ENCODE results near the gene BACH2. TPM values are rescaled to one million over a fixed set of nuclear protein-coding genes. Genes with fewer than 3 reads are reported as not detected.

The BACH2 gene
- total and polyA plus RNA-seq, 2 experiments from 2014 or later, result 1.6 to 5.7 TPM

- TF ChIP-seq ETS1 (IDR thresholded peaks at IDR 0.05), result no peak
- TF ChIP-seq STAT1 (IDR thresholded peaks at IDR 0.05; ENCODE audit: unreplicated experiment), result no peak
- no peak for TF ChIP-seq REST (IDR thresholded peaks at IDR 0.05; ENCODE audit: unreplicated experiment)
- TF ChIP-seq CTCF (conservative IDR thresholded peaks at IDR 0.05; ENCODE audit: low read depth in 2 of 2), result no peak
- TF ChIP-seq EZH2 (IDR thresholded peaks at IDR 0.05; ENCODE audit: low read depth, unreplicated experiment), result no peak
Measured at GRCh38 chr6:90272895-90273294, 23.7 kb downstream of the BACH2 start (continued).

GRCh38 chr6:90271831-90272230, 24.8 kb downstream of the BACH2 start:
- Mint-ChIP-seq H3K36me3 (ENCODE audit: low read depth) (peaks cover 7% of the 10 kb centered on the region; the same call in 1 of the 3 replicates), H3K4me3 (no peak overlapping the region), H3K27me3 (ENCODE audit: insufficient read depth, low read depth, poor library complexity) (peaks cover 1% of the 10 kb centered on the region), H3K27ac (no peak overlapping the region), H3K4me1 (no peaks in the 10 kb centered on the region; the same call in 1 of the 3 replicates), H3K9me3 (no peaks in the 10 kb centered on the region)
- Histone ChIP-seq H4K20me1 (replicated peaks; ENCODE audit: insufficient read depth) (no peaks in the 10 kb centered on the region), H2AFZ (no peak overlapping the region), H3K9me2 (ENCODE audit: insufficient read depth) (no peaks in the 10 kb centered on the region; the same call in 1 of the 2 replicates), H3K4me1 (ENCODE audit: insufficient read depth) (no peaks in the 10 kb centered on the region), H3K79me2 (replicated peaks; ENCODE audit: insufficient read depth) (no peaks in the 10 kb centered on the region), H3K4me2 (no peak overlapping the region), H3F3A (replicated peaks; ENCODE audit: low read depth) (no peaks in the 10 kb centered on the region), H3K27me3 (ENCODE audit: insufficient read depth) (no peaks in the 10 kb centered on the region), H3K4me3 (no peak overlapping the region), H3K27ac (ENCODE audit: low read depth) (no peak overlapping the region), H3K36me3 (ENCODE audit: insufficient read depth) (no peaks in the 10 kb centered on the region)
- no peak for DNase-seq (ENCODE audit: low spot score)
- no peak for ATAC-seq
- no peak for TF ChIP-seq CREB1 (CRISPR knock-in tag; IDR thresholded peaks at IDR 0.05; ENCODE audit: low read depth)
- TF ChIP-seq NANOG (IDR thresholded peaks at IDR 0.05; ENCODE audit: borderline replicate concordance), result no peak
- no peak for TF ChIP-seq CTCF (conservative IDR thresholded peaks at IDR 0.05; ENCODE audit: low read depth in 2 of 2)
- no peak for TF ChIP-seq REST (IDR thresholded peaks at IDR 0.05; ENCODE audit: unreplicated experiment)
- no peak for TF ChIP-seq EZH2 (IDR thresholded peaks at IDR 0.05; ENCODE audit: low read depth, unreplicated experiment)
- TF ChIP-seq POLR2AphosphoS5 (IDR thresholded peaks at IDR 0.05; ENCODE audit: low read depth), result no peak
- no peak for TF ChIP-seq EZH2phosphoT487 (IDR thresholded peaks at IDR 0.05; ENCODE audit: unreplicated experiment)
- TF ChIP-seq ZNF331 (CRISPR knock-in tag; IDR thresholded peaks at IDR 0.05; ENCODE audit: low read depth), result no peak
- TF ChIP-seq JUNB (IDR thresholded peaks at IDR 0.05; ENCODE audit: unreplicated experiment), result no peak
- TF ChIP-seq STAT1 (IDR thresholded peaks at IDR 0.05; ENCODE audit: unreplicated experiment), result no peak
- no peak for TF ChIP-seq ZNF114 (CRISPR knock-in tag; IDR thresholded peaks at IDR 0.05)

All from GM23338 (cell line).